Thoracic aorta (tissue), 2 donors: ENCODE results near the gene SCARF1. TPM values are rescaled to one million over a fixed set of nuclear protein-coding genes. Genes with fewer than 3 reads are reported as not detected.

Source experiments
- ATAC-seq: fragments of 150-250 bp; one replicate; pipeline ENCODE4 v1.8.0; 2017; ENCODE audit warnings: low read depth; ENCODE audit not compliant: insufficient number of reproducible peaks, low FRiP score
- DNase-seq: peaks from one replicate; pipeline ENCODE4 v3.0.0-alpha.2; 2020; ENCODE audit warnings: low spot score
- H3K27ac ChIP-seq, 2 donors: fragments of 200-600 bp; sonication (generic); 1 replicate in 1 of 2; 2 replicates in 1 of 2; pipeline ENCODE4 v1.5.1; 2016; ENCODE audit warnings: mild to moderate bottlenecking in 2 of 2, moderate library complexity in 2 of 2
- H3K27me3 ChIP-seq: fragments of 200-600 bp; sonication (generic); replicated peaks from 2 replicates; pipeline ENCODE4 v1.6.0; 2016; ENCODE audit warnings: mild to moderate bottlenecking; ENCODE audit not compliant: insufficient read depth
- H3K36me3 ChIP-seq: fragments of 200-600 bp; sonication (generic); one replicate; pipeline ENCODE4 v1.5.1; 2016
- H3K4me1 ChIP-seq, 2 donors: fragments of 200-600 bp; sonication (generic); 1 replicate in 1 of 2; 2 replicates in 1 of 2; pipeline versions ENCODE4 v1.5.1 to v1.6.0; 2016; ENCODE audit warnings: low read depth in 2 of 2, mild to moderate bottlenecking in 1 of 2; ENCODE audit not compliant: control insufficient read depth in 1 of 2
- H3K4me3 ChIP-seq: fragments of 200-600 bp; sonication (generic); 2 replicates; pipeline ENCODE4 v1.5.1; 2016; ENCODE audit warnings: mild to moderate bottlenecking
- H3K9me3 ChIP-seq: fragments of 200-600 bp; sonication (generic); 2 replicates; pipeline ENCODE4 v1.5.1; 2016
- CTCF ChIP-seq: fragments of 200-600 bp; sonication (generic); IDR thresholded peaks from one replicate; pipeline ENCODE4 v1.5.1; 2019; ENCODE audit warnings: antibody characterized with exemption
- total RNA-seq, 2 donors: library from RNA; depleted of rRNA; stranded (reverse); fragments of >200 nt; gene quantifications; one replicate each; pipeline versions ENCODE4 v1.1.0 to v1.2.3, GENCODE V29; 2016

The SCARF1 gene
- total RNA-seq, 2 donors from 2014 or later = 17.6 to 19.1 TPM

- TF ChIP-seq CTCF = peak; percentile 39
- Histone ChIP-seq H3K9me3 (no peaks in the 10 kb centered on the region), H3K27ac (peak overlapping the region; percentile 64 to 77), H3K4me1 (peaks cover 13 to 21% of the 10 kb centered on the region in 2 donors), H3K36me3 (no peaks in the 10 kb centered on the region), H3K27me3 (no peaks in the 10 kb centered on the region), H3K4me3 (peak overlapping the region; percentile 82)
- ATAC-seq (peak; percentile 70), DNase-seq (peak; percentile 79)
Measured at GRCh38 chr17:1628856-1629503, 16.6 kb downstream of the SCARF1 start.

- TF ChIP-seq CTCF = no peak
- ATAC-seq (peak; percentile 60), DNase-seq (no peak)
- no peaks in the 10 kb centered on the region for H3K27me3 ChIP-seq
- peak within 1 kb of the TSS; percentile 64 to 77 for H3K27ac ChIP-seq
- peak within 1 kb of the TSS; percentile 82 for H3K4me3 ChIP-seq
- H3K9me3 ChIP-seq = no peaks in the 10 kb centered on the region
- H3K36me3 ChIP-seq = no peaks in the 10 kb centered on the region
- H3K4me1 ChIP-seq = peaks cover 13 to 21% of the 10 kb centered on the region in 2 donors
Measured at GRCh38 chr17:1627982-1628855, 17.3 kb downstream of the SCARF1 start, which contains the start of gene SLC43A2. TSS of gene SLC43A2 (minus strand) at chr17:1628834. CDS start at chr17:1627874, 960 bp downstream.

DNA sequence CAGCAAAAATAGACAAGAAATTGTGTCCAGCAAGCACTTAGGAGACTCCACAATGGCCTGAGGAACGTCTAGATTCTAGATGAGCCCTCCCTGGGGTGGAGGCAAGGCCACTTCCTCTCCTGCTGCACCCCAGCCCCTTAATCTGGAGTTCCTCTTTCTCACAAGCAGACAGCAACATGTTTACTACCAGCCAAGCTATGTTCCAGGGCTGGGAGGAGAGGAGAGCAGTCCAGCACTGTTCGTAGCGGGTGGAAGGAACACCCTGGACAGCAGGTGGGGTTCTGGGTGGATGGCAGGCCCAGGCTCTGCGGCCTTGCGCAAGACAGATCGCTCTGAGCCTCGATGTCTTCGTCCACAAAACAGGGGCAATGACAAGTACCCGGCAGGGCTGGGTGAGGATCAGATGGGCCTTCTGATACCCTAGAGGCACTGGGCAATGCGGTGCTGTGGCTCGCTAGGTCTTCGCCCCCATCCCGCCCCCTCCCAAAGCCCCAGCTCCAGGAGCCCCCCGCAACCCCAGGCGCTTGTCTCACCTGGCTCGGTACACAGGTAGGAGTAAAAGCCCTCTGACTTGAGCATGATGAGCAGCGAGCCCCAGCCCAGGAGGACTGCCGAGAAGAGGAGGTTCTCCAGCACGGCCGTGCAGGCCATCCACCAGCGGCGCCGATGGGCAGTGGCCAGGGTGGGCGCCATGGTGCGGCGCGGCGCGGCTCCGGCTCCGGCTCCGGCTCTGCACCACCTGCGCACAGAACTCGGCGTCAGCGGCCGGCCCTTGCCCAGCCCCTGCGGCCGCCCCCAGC, 18.1 kb downstream of the SCARF1 start:
- ATAC-seq (no peak), DNase-seq (no peak)
- peak overlapping the region in 1 of 2 donors; percentile 77 for H3K27ac ChIP-seq
- TF ChIP-seq CTCF = no peak
- no peaks in the 10 kb centered on the region for H3K27me3 ChIP-seq
- H3K9me3 ChIP-seq = no peaks in the 10 kb centered on the region
- H3K36me3 ChIP-seq = no peaks in the 10 kb centered on the region
- H3K4me3 ChIP-seq = peak overlapping the region; percentile 82
- peaks cover 13 to 21% of the 10 kb centered on the region in 2 donors for H3K4me1 ChIP-seq

- ATAC-seq (no peak), DNase-seq (no peak)
- TF ChIP-seq CTCF = no peak
- H3K9me3 ChIP-seq = no peaks in the 10 kb centered on the region
- peaks cover 13 to 21% of the 10 kb centered on the region in 2 donors for H3K4me1 ChIP-seq
- H3K27me3 ChIP-seq = no peaks in the 10 kb centered on the region
- H3K4me3 ChIP-seq = peak overlapping the region; percentile 19
- H3K36me3 ChIP-seq = no peaks in the 10 kb centered on the region
- H3K27ac ChIP-seq = peak overlapping the region in 1 of 2 donors; percentile 30
Measured at GRCh38 chr17:1626333-1626732, 19.2 kb downstream of the SCARF1 start.
